Panc1 (cell line): Measurements from ENCODE around the gene GLE1. TPM values are rescaled to one million over a fixed set of nuclear protein-coding genes. Genes with fewer than 3 reads are reported as not detected.

Experiments
- total RNA-seq: library from RNA; stranded (reverse); gene quantifications from one replicate; pipeline ENCODE4 v1.2.1, GENCODE V29; 2021; ENCODE audit not compliant: unreplicated experiment

Gene GLE1
- total RNA-seq, 1 experiment from 2014 or later, result 25.9 TPM

Other genes with a start within 250 kb of the GLE1 start
- gene GOLGA2, start 228.7 kb upstream of the GLE1 start, total RNA-seq, result 69.6 TPM
- gene SWI5, start 228.4 kb upstream of the GLE1 start, total RNA-seq, result 28.3 TPM
- 22.5 TPM for gene TRUB2, start 182.3 kb upstream of the GLE1 start, total RNA-seq
- 19.1 TPM for gene COQ4, start 181.9 kb upstream of the GLE1 start, total RNA-seq
- gene SLC27A4, start 164.2 kb upstream of the GLE1 start, total RNA-seq, result 20.3 TPM
- 45.4 TPM for gene URM1, start 133.3 kb upstream of the GLE1 start, total RNA-seq
- gene CERCAM, start 83.9 kb upstream of the GLE1 start, total RNA-seq, result 11.3 TPM
- 36.8 TPM for gene ODF2, start 48.7 kb upstream of the GLE1 start, total RNA-seq
- gene SPTAN1, start 47.9 kb downstream of the GLE1 start, total RNA-seq, result 229 TPM
- 78.1 TPM for gene DYNC2I2, start 152.1 kb downstream of the GLE1 start, total RNA-seq
- gene SET, start 184.5 kb downstream of the GLE1 start, total RNA-seq, result 422 TPM
- gene PKN3, start 197.8 kb downstream of the GLE1 start, total RNA-seq, result 19.9 TPM
- gene ZDHHC12, start 219.4 kb downstream of the GLE1 start, total RNA-seq, result 39.3 TPM